CD4-positive, alpha-beta memory T cell (primary cell): ENCODE results near the gene SMC4. TPM values are rescaled to one million over a fixed set of nuclear protein-coding genes. Genes with fewer than 3 reads are reported as not detected.
A peak's percentile ranks its signal among the peaks of the same experiment; 100 is the strongest.
"Not testable (repeated sequence)": the region's sequence is repeated elsewhere in the genome, so short reads cannot be mapped to it uniquely, and the experiment has no call there.

Source experiments
- CTCF ChIA-PET: fragments of 350-600 bp; sonication (Branson Sonifier 250); formaldehyde crosslinking; loops from one replicate; lab custom pipeline; 2021; ENCODE audit warnings: inconsistent platforms; ENCODE audit not compliant: partially characterized antibody; lab: Charles Lee
- POLR2A ChIA-PET: fragments of 350-600 bp; sonication (Branson Sonifier 250); formaldehyde crosslinking; loops from one replicate; lab custom pipeline; 2021; ENCODE audit not compliant: partially characterized antibody; lab: Charles Lee
- DNase-seq, 5 donors: peaks; one replicate each; pipeline versions ENCODE4 v3.0.0 to v3.0.0-alpha.2; 2020 to 2022; ENCODE audit warnings: mixed read lengths in 1 of 5
- H3K27ac ChIP-seq: one replicate; pipeline ENCODE4 v1.7.0; 2013; ENCODE audit warnings: low read depth, low read length
- H3K27me3 ChIP-seq: 2 replicates; pipeline ENCODE4 v1.7.0; 2013; ENCODE audit warnings: mild to moderate bottlenecking, low read length, moderate library complexity; ENCODE audit not compliant: insufficient read depth
- H3K36me3 ChIP-seq: 2 replicates; pipeline ENCODE4 v1.7.0; 2013; ENCODE audit warnings: mild to moderate bottlenecking, low read length, moderate library complexity; ENCODE audit not compliant: insufficient read depth
- H3K4me1 ChIP-seq: 2 replicates; pipeline ENCODE4 v1.7.0; 2013; ENCODE audit warnings: mild to moderate bottlenecking, low read length, moderate library complexity; ENCODE audit not compliant: insufficient read depth
- H3K4me3 ChIP-seq, 2 donors: one replicate each; pipeline ENCODE4 v1.7.0; 2013; ENCODE audit warnings: low read length in 2 of 2, mild to moderate bottlenecking in 1 of 2
- H3K9me3 ChIP-seq, 2 donors: one replicate each; pipeline ENCODE4 v1.7.0; 2013; ENCODE audit warnings: low read length in 2 of 2, control low read depth in 1 of 2; ENCODE audit not compliant: control insufficient read depth in 1 of 2
- H3K27ac Mint-ChIP-seq, 7 donors: one replicate each; pipeline ENCODE4 v1.8.0; 2020 to 2021; ENCODE audit warnings: mixed read lengths in 7 of 7, mild to moderate bottlenecking in 6 of 7, inconsistent platforms in 3 of 7, moderate library complexity in 3 of 7
- H3K27me3 Mint-ChIP-seq, 2 donors: one replicate each; pipeline ENCODE4 v1.8.0; 2020 to 2021; ENCODE audit warnings: mixed read lengths in 2 of 2
- H3K36me3 Mint-ChIP-seq, 2 donors: one replicate each; pipeline ENCODE4 v1.8.0; 2020 to 2021; ENCODE audit warnings: mixed read lengths in 2 of 2, inconsistent platforms in 1 of 2, mild to moderate bottlenecking in 1 of 2
- H3K4me1 Mint-ChIP-seq, 4 donors: one replicate each; pipeline ENCODE4 v1.8.0; 2020 to 2021; ENCODE audit warnings: mixed read lengths in 4 of 4, mild to moderate bottlenecking in 1 of 4
- H3K4me3 Mint-ChIP-seq, 8 donors: one replicate each; pipeline ENCODE4 v1.8.0; 2020 to 2021; ENCODE audit warnings: mixed read lengths in 8 of 8, mild to moderate bottlenecking in 7 of 8, moderate library complexity in 6 of 8, inconsistent platforms in 3 of 8
- H3K9me3 Mint-ChIP-seq, 8 donors: one replicate each; pipeline ENCODE4 v1.8.0; 2020 to 2021; ENCODE audit warnings: mixed read lengths in 8 of 8, mild to moderate bottlenecking in 5 of 8, inconsistent platforms in 3 of 8, moderate library complexity in 1 of 8
- intact Hi-C: fragments of 100-400 bp; cut with micrococcal nuclease; formaldehyde crosslinking; loops from one replicate; pipeline ENCODE4 v1.15.1; 2023
- polyA plus RNA-seq, 2 donors: library from polyadenylated mRNA; unstranded; fragments of 300-500 nt; fragmentation: Illumina TruSeq; gene quantifications; one replicate each; pipeline ENCODE4 v1.2.3, GENCODE V29; 2021
- total RNA-seq, 2 experiments: library from RNA; stranded (reverse); gene quantifications; one replicate each; pipeline ENCODE4 v1.2.3, GENCODE V29; 2021

Gene SMC4
- total RNA-seq (10 to 100 TPM; 72.0 to 74.3 TPM), polyA plus RNA-seq (10 to 100 TPM; 33.2 to 61.3 TPM)

- Histone ChIP-seq H3K4me1 (peaks cover 37% of the 10 kb centered on the region), H3K36me3 (no peaks in the 10 kb centered on the region), H3K4me3 (peak within 1 kb of the TSS; percentile 68 to 86), H3K9me3 (no peaks in the 10 kb centered on the region), H3K27me3 (no peaks in the 10 kb centered on the region), H3K27ac (peak within 1 kb of the TSS; percentile 91)
- peak; percentile 96 to 97 (median 97) for DNase-seq
- intact Hi-C loops = loop anchor here (1.0 to 5.0 kb wide), 6 partner anchors 29 to 1597 kb away; partner anchors contain the start of genes C3orf80, KPNA4, MFSD1 and TRIM59
- no peaks in the 10 kb centered on the region for H3K27me3 Mint-ChIP-seq
- peaks cover 32 to 53% (median 40%) of the 10 kb centered on the region in 4 donors for H3K4me1 Mint-ChIP-seq
- POLR2A ChIA-PET = interaction anchor here (0.6 to 4.1 kb wide), 10 partner anchors 9 to 229 kb away, joined by 3 to 35 read pairs (median 4); partner anchors contain the start of gene TRIM59
- peak within 1 kb of the TSS; percentile 97 to 100 (median 99) for H3K27ac Mint-ChIP-seq
- CTCF ChIA-PET = interaction anchor here (0.7 to 3.2 kb wide), 3 partner anchors 12 to 50 kb away, joined by 3 to 21 read pairs (median 3); partner anchors contain the start of gene TRIM59
- H3K4me3 Mint-ChIP-seq = peak within 1 kb of the TSS; percentile 91 to 100 (median 98)
- H3K9me3 Mint-ChIP-seq = peaks cover 0 to 11% (median under 1%) of the 10 kb centered on the region in 8 donors
- H3K36me3 Mint-ChIP-seq = peaks cover 4 to 36% of the 10 kb centered on the region in 2 donors
These were observed at the start of gene SMC4, which contains the start of gene IFT80 for GRCh38 chr3:160399125-160400029. SMC4 (plus strand) TSS chr3:160399650; CDS start chr3:160400827, 1,177 bp downstream. IFT80 (minus strand) TSS chr3:160399225; CDS start chr3:160384600, 14,625 bp downstream.

GRCh38 chr3:160355826-160356225, 43.6 kb upstream of the SMC4 start:
- no peak for DNase-seq
- Histone ChIP-seq H3K27me3 (no peaks in the 10 kb centered on the region), H3K9me3 (no peaks in the 10 kb centered on the region), H3K4me1 (no peaks in the 10 kb centered on the region), H3K4me3 (no peak overlapping the region), H3K36me3 (no peaks in the 10 kb centered on the region), H3K27ac (no peak overlapping the region)
- Mint-ChIP-seq H3K36me3 (peaks cover 32 to 34% of the 10 kb centered on the region in 2 donors), H3K4me3 (no peak overlapping the region), H3K9me3 (no peaks in the 10 kb centered on the region), H3K27ac (no peak overlapping the region), H3K27me3 (no peaks in the 10 kb centered on the region), H3K4me1 (peaks cover 0 to 2% (median 0%) of the 10 kb centered on the region in 4 donors)
- ChIA-PET POLR2A (no interaction called here), CTCF (no interaction called here)
- intact Hi-C loops = no loop called here

GRCh38 chr3:160362896-160363295, 36.6 kb upstream of the SMC4 start:
- H3K4me3 ChIP-seq, H3K27me3 ChIP-seq, H3K36me3 ChIP-seq, H3K9me3 Mint-ChIP-seq, H3K4me3 Mint-ChIP-seq, H3K27ac ChIP-seq, H3K27ac Mint-ChIP-seq, H3K4me1 Mint-ChIP-seq, H3K9me3 ChIP-seq, DNase-seq, H3K27me3 Mint-ChIP-seq, CTCF ChIA-PET, H3K4me1 ChIP-seq, POLR2A ChIA-PET, intact Hi-C loops: not testable (repeated sequence)
- peaks cover 47 to 61% of the 10 kb centered on the region in 2 donors for H3K36me3 Mint-ChIP-seq

GRCh38 chr3:160365869-160366522, 33.5 kb upstream of the SMC4 start:
- peaks cover 34 to 58% of the 10 kb centered on the region in 2 donors for H3K36me3 Mint-ChIP-seq
- no peak overlapping the region for H3K4me3 Mint-ChIP-seq
- no peaks in the 10 kb centered on the region for H3K27me3 ChIP-seq
- no peak overlapping the region for H3K27ac Mint-ChIP-seq
- no peaks in the 10 kb centered on the region for H3K9me3 Mint-ChIP-seq
- H3K4me3 ChIP-seq = no peak overlapping the region
- POLR2A ChIA-PET = no interaction called here
- H3K4me1 ChIP-seq = peaks cover 19% of the 10 kb centered on the region
- H3K4me1 Mint-ChIP-seq = peaks cover 13 to 25% (median 19%) of the 10 kb centered on the region in 4 donors
- no peak overlapping the region for H3K27ac ChIP-seq
- CTCF ChIA-PET = no interaction called here
- no peaks in the 10 kb centered on the region for H3K9me3 ChIP-seq
- no peaks in the 10 kb centered on the region for H3K36me3 ChIP-seq
- no peaks in the 10 kb centered on the region for H3K27me3 Mint-ChIP-seq
- DNase-seq = no peak
- intact Hi-C loops = no loop called here

GRCh38 chr3:160368804-160369203, 30.6 kb upstream of the SMC4 start:
- Histone ChIP-seq H3K27ac (no peak overlapping the region), H3K9me3 (no peaks in the 10 kb centered on the region), H3K27me3 (no peaks in the 10 kb centered on the region), H3K4me1 (peaks cover 19% of the 10 kb centered on the region), H3K4me3 (no peak overlapping the region), H3K36me3 (no peaks in the 10 kb centered on the region)
- H3K27me3 Mint-ChIP-seq = no peaks in the 10 kb centered on the region
- DNase-seq = peak; percentile 14 to 45 (median 28)
- H3K27ac Mint-ChIP-seq = peak overlapping the region in 3 of 7 donors; percentile 21 to 53 (median 46)
- ChIA-PET CTCF (interaction anchor here (1.2 kb wide), 1 partner anchor 380 kb away, joined by 3 read pairs; the partner anchor contains the start of gene IL12A), POLR2A (interaction anchor here (1.2 kb wide), 1 partner anchor 10 kb away, joined by 3 read pairs; no protein-coding TSS in a partner anchor)
- intact Hi-C loops = no loop called here
- H3K4me1 Mint-ChIP-seq = peaks cover 15 to 29% (median 19%) of the 10 kb centered on the region in 4 donors
- H3K4me3 Mint-ChIP-seq = peak overlapping the region in 3 of 8 donors; percentile 8 to 56 (median 31)
- H3K9me3 Mint-ChIP-seq = no peaks in the 10 kb centered on the region
- H3K36me3 Mint-ChIP-seq = peaks cover 25 to 55% of the 10 kb centered on the region in 2 donors

GRCh38 chr3:160369784-160370183, 29.7 kb upstream of the SMC4 start:
- Histone ChIP-seq H3K9me3 (no peaks in the 10 kb centered on the region), H3K36me3 (no peaks in the 10 kb centered on the region), H3K4me1 (peaks cover 19% of the 10 kb centered on the region), H3K27ac (no peak overlapping the region), H3K4me3 (no peak overlapping the region), H3K27me3 (no peaks in the 10 kb centered on the region)
- Mint-ChIP-seq H3K4me1 (peaks cover 16 to 29% (median 19%) of the 10 kb centered on the region in 4 donors), H3K36me3 (peaks cover 29 to 57% of the 10 kb centered on the region in 2 donors), H3K27me3 (no peaks in the 10 kb centered on the region), H3K4me3 (peak overlapping the region in 7 of 8 donors; percentile 36 to 63 (median 53)), H3K9me3 (no peaks in the 10 kb centered on the region), H3K27ac (peak overlapping the region in 6 of 7 donors; percentile 31 to 88 (median 44))
- POLR2A ChIA-PET = interaction anchor here (1.0 to 1.5 kb wide), 2 partner anchors 25 to 80 kb away, joined by 3 to 6 read pairs; partner anchors contain the start of gene TRIM59
- DNase-seq = peak in 4 of 5 donors; percentile 36 to 43 (median 39)
- intact Hi-C loops = loop anchor here (2.0 kb wide), 1 partner anchor 29 kb away; the partner anchor contains the start of genes IFT80 and SMC4
- CTCF ChIA-PET = interaction anchor here (1.0 to 1.2 kb wide), 2 partner anchors 29 to 381 kb away, joined by 3 read pairs; partner anchors contain the start of genes IFT80 and IL12A
